HG03097 (cell line): ENCODE results near the gene CACNG5.

Source experiments
- ATAC-seq: cut with Tn5 transposase; IDR thresholded peaks from one replicate; pipeline ENCODE4 v1.9.1; 2021; ENCODE audit not compliant: unreplicated experiment, low FRiP score

Gene CACNG5

DNA sequence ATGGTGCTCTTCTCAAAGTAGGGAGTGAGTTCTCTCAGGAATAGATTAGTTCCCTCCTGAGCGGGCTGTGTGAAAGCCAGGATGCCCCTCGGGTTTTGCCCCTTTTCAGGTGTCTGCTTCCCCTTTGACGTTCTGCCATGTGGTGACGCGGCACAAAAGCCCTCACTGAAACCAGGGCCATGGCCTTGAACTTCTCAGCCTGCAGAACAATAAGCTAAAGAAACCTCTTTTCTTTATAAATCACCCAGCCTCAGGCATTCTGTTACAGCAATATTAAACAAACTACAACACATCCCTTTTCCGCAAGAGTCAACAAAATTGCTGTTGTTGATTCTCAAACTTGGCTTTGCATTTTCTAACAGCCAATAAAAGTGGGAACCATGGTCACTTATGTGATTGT is 15.5 kb upstream of the CACNG5 start:
- no peak for ATAC-seq

DNA sequence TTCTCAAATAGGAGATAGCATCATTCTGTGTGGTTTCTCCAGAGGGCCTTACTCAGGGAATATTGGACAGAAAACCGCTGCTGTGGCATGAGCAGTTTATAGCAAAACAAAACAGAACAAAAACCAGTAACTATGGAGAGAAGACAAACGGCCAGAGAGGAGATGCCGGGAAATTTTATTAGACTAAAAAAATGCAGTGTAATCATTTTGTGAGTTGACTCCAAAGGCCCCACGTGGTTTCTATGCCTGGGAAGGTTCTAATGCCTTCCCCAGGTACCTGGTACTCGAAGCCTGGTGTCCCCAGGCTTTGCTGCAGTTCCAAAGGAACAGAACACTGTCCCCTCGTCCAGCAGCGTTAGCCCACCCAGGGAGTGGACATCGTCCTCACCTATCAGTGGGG is 12.9 kb upstream of the CACNG5 start:
- no peak for ATAC-seq

DNA sequence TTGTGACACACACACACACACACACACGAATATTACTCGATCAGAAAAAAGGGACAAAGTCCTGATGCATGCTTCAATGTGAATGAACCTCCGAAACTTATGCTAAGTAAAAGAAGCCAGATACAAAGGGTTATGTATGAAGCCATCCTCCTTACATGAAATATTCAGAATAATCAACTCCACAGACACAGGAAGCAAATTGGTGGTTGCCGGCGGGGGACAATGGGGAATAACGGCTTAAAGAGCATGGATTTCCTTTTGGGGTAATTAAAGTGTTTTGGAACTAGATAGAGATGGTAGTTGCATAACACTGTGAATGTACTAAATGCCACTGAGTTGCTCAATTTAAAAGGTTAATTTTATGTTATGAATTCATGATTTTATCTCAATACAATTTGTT is 8.1 kb upstream of the CACNG5 start:
- no peak for ATAC-seq

DNA sequence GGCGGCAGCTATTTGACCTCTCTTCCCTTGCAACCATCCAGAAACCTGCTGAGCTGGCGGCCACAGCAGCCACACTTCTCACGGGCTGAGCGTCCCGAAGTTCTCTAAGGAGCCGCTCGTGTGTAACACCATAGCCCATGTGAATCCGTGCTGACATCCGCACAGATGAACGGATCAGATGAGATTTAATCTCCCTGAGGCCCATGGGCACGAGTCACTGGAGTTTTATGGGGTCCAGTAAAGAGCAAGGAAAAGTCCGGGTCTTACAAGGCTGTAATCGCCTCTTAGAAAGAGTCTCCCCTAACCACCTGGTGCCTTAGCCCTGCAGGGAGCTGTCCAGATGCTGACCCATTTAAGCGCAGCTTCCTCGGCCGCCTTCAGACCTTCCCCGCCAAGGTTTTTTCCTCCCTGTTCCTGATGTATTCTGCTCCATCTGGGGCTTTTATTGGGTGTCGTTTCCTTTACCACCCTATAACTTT is 5.5 kb upstream of the CACNG5 start:
- ATAC-seq: no peak

DNA sequence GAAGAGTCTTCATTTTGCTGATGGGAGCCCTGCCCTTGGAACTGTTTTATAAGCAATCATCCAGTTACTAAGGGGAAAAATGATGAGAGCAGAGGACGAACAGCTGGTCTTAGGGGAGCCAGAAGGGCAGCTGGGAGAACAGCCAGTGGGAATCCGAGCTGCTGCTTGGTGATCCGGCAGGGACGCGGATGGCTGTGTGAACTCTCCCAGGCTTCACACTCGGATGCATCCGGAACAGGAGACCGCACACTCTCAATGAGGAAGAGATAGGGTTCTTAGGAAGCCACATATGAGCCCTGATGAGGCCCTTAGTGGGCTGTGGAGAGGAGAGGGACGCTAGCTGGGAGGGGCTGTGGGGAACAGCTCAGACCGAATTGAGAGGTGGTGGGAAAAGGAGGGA is 5.0 kb upstream of the CACNG5 start:
- no peak for ATAC-seq

DNA sequence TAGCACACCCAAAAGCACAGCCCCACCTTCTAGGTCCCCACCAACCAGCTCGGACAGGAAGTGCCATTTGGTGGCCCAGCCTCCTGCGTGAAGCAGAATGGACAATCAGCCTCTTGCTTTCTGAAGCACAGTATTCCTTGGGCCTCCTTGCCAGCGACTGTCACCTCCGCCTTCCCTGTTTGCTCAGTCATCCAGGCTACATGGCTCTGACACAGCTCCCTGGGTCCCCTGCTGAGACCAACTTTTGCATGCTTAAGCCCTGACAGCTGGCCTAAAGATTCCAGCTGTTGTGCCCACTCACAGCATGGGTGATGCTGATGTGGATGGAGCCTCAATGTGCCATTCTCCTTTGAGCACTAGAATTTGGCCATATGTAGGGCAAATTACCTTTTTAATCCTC is 4.5 kb upstream of the CACNG5 start:
- no peak for ATAC-seq

DNA sequence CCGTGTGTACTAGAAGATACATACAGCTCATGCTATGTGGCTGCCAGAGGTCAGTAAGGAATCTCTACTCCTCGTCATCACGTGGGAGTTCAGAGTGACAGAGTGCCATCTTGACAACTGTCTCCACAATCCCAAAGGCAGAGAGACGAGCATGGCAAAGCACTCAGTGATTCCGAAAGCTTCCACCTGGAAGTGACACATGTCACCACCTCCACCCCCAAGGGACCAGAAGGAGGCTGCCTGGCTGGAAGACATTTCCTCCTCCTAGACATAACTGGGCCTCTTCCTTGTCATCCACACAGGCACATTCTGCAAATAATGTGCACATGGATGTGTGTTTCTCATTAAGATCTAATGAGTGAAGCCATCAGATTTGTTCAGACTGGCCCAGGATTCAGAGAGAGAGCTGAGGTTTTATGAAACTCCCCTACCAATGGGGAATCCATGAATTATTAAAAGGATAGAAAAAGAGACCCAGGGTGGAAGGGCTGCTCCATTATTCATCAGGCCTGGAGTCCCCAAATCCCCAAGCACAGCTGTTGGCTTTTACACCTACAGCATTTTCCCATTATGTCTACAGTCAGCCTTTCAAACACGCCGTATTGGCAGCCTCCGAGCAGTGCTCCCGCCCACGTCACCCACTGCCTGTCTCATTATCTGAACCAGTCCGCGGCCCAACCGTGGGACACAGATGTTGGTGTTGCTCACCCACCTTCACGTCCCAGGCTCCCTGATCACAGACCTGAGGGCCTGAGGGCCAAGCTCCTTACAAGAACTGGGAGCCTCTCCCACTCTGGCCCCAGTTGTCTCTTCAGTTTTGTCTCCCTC is 3.3 kb upstream of the CACNG5 start:
- no peak for ATAC-seq

DNA sequence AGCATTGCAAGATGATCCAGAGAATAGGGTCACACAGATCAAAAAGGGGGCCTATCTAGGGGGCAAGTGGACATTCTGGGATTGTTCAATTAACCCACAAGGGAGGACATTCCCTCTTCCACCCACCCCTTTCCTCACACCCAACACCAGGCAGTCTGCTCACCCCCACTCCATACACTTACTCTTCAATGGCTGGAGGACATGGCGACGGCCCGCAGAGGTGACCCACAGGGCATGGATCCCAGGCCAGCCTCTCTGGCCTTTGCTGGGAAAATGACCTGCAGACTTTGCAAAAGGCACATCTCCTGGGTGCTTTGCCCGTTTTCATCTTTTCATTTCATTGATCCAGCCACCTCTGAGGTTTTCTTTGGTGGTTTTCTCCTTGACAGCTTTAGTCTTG is 1.7 kb upstream of the CACNG5 start:
- ATAC-seq: no peak

DNA sequence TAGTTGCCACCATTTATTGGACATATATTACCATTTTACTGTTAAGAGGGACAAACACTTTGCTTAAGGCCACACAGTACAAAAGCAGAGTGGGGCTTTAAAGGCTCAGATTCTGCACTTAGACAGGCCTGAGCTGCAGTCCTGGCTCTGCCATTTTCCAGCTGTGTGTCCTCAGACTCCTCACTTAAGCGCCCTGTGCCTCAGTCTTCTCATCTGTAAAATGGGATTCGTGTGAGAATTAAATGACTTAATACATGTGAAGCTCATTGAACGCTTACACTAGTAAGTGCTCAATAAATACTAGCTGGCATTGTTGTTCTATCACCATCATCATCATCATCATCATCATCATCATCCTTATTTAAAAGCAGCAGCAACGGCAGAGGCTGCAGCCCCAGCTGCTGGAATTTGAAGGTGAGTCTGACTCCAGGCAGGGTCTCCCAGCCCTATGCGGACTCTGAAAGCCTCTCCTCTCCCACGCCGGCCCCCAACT is 445 bp upstream of the CACNG5 start:
- no peak for ATAC-seq

DNA sequence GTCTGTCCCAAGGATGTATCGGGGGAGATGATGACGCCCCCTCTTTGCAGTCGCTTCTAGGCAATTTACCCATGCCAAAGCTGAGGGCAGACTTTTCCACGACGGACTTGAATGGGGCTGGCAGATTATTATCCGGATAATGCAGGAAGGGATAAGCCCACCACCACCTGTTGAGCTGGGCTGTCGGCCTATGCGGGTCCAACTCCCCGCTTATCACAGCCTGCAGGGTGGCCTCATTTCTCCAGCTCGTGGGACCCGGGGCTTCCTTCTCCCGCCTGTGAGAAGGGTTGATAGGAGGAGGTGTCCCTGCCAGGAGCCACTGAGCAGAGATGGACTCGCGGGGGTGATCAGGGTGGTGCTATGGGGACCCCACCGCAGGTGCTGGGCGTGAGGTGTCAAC is 559 bp downstream of the CACNG5 start:
- ATAC-seq: no peak

DNA sequence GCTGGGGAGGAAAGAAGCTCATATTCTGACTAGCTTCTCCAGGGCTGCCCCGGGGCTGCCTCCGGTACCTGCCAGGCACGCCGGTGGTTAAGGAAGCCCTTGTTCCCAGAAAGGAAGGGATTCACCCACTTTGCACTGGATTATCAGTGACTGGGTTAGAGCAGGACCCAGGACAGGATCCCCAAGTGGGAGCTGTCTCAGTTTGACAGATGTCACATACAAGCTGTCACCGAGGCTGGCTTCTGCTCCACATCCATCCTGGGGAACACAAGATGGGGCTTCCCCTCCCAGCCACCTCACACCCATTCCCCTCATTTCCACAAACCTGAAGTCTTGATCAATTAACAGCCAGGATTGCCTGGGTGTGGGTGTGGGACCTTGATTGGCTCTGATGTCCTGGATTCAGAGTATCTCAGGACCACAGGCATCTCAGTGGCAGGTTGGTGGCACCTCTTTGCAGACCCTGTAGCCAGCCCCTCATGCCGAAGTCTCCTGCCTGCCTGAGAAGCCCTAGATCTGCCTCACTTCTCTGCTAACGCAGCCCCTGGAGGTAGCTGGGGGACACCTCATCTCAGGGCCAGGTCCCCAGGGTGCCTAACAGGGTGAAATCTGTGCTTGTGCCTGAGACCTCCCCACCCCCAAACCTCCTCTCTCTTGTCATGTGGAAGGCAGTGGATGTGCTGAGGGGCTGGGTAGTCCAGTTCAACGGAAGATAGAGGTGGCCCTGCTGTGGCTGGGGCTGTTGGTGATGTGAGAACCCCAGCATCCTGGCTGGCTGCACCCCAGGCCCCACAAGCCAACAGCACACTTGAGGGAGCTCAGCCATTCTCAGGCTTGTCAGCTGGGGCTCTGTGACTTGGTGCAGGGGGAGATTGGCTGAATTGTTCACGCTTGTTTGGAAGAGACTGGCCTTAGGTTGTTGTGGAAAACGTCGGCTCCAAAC is 1.4 kb downstream of the CACNG5 start:
- no peak for ATAC-seq

DNA sequence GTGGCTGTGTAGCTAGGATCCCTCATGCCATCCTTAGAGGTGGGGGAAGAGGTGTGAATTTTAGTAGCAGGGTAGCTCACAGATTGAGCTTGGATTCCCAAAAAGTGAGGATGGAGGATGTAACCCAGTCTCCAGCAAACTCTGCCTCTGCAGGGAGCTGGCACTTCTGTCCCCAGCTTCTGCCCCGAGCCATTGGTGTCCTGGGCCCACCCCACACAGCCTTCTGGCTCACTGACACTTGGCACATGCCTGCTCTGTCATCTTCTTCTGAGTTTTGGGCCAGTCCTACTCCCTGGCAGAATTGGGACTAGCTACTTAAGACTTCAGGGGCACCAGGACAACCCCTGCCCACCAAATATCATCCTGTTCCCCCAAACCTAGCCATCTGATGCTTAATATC is 2.3 kb downstream of the CACNG5 start:
- no peak for ATAC-seq

DNA sequence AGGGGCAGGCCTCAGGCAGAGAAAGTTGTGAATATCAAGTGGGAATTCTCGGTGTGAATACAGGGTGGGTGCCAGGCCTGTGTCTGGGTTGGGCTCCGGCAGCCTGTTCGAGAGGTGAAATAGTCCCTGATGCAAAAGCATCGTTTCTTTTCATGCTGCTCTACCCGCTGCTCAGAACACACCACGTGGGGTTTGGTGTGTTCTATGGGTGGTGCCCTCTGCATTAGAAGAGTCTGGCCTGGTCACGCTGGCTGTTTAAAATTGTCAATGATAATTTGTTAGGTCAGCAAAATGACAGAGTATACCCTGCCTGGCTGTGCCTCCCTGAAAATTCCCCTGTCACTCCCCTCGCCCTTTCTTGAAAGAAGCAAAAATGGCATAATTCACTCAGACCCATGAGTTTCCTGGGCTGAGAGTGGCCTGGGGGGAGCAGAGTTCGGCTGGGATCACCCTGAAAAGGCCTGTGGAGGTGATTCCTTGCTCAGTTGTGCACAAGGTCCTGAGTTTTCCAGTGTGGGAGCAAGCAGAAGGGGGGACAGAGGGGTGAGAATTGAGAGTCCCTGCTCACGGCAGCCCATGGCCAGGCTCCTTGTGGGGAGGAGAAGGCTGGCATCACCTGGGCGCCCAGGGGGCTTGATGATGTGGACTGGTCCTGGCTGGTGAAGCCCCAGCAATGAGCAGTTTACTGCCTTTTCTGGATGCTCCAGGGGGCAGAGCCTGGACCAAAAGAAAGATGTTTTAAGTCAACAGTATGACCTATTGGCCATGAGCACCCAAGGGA is 3.2 kb downstream of the CACNG5 start:
- no peak for ATAC-seq

DNA sequence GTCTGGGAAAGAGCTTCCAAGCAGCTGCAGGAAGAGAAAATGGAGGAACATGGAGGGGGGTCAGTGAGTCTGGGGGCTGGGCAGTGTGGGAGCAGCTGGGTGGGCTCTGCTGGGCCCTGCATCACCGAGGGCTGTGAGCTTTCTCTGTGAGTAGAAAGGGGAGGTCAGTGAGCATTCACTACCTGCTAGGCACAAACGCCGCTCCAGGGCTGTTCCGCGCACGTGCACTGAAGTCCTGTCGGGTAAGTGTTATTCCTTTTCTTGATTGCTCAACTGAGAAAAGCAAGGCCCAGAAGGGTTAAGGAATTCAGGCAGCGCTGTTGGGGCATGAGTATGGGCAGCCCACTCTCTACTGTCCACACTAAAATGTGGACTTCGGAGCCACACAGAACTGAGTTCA is 4.7 kb downstream of the CACNG5 start:
- ATAC-seq: no peak

DNA sequence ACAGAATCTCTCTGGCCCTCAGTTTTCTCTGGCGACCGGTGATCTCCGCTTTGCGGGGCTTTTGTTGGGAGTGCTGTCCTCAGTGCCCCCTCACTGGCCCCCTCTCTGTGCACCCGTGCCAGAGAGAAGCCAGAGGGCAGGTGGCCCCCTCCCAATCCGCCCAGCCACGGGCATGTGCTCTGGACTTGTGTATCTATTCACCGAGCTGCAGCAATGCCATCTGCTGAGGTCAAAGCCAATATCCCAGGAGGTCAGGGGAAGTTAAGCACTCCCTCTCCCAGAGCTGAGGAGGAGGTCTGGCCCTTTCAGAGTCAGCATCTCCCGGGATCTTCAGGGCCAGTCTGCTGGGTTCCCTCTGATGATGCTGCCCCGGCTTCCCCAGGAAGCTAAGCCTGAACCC is 5.1 kb downstream of the CACNG5 start:
- no peak for ATAC-seq

DNA sequence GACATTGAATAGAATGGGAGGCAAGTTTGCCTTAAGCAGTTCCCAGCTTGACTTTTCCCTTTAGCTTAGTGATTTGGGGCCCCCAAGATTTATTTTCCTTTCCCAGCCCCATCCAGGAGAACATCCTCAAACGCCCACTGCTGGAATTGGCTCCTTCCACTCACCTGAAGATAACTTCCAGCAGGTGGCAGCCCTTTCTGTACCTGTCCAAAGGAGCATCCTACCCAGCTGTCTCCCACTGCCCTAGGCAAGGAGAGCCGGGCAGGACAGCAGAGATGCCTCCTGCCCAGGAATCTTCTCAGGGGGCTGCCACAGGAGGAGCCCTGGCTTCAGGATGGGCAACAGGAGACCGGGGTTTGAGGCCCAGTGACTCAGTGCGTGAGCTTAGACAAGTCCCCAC is 6.4 kb downstream of the CACNG5 start:
- ATAC-seq: no peak

DNA sequence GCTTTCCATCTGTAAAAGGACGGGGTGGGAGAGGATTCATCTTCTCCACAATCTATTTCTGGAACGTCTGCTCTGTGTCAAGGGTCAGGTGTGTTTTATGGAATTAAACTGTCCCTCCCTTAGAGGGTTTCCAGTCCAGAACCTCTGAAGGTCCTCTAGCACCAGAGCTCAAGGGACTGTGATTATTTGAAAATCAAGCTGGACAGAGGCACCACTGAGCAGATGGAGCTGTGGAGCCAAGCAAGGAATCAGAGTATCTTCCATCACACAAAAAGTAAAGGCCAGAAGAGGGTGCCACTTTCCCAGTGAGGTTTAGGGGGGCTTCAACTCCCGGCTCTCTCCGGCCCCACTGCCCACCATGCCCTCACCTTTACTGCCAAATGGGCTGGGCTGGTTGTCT is 6.8 kb downstream of the CACNG5 start:
- no peak for ATAC-seq

DNA sequence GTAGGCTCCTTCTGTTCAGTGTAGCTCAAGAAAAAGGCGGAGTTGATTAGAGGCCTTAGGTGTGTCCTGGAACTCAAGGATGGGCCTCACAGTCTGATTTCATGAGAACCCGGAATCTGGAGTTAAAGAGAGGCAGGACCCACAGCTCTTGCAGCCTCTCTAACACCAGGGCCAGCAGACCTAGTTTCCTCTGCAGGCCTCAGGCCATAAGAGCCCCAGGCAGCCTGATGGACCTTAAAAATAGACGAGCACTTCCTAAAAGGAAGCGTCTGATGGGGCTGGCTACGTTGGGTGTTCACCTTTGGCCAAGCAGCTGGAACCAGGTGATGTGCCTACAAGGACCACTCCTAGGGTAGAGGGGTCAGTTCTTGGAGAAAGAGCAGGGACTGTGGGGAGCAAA is 7.6 kb downstream of the CACNG5 start:
- no peak for ATAC-seq

DNA sequence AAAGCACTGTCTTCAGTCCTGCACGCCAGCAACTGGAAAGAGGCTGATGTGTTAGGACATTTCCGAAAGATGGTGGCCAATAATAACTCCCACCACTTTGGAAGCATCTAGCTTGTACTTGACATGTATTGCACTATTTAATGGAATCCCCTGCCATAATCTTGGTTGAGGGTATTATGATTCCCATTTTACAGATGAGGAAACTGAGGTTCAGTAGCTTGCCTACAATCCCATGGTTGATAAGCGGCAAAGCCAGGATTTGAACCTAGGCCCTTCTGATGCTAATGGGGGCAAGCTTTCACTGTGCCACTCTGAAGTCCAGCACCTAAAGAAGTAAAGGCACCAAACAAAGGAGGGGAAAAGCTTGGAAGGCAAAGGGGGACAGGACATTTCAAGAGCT is 8.0 kb downstream of the CACNG5 start:
- no peak for ATAC-seq

DNA sequence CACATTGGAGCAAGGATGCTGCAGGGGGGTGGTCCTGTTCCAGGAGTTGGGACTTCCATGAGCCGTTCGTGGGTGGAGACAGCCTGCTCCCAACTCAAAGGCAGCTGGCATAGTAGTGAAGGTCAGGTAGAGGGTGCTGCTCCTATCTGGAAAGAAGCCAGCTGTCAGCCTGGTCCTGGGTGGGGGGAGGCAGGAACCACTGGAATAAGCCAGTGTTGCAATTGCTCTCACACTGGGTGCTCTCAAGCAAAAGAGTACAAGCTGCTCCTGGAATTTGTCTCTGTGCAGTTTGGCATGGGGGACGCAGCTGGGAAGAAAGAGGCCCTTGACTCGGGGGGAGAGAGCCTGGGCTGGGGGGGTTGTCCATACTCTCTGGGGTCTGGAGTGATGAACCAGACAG is 8.7 kb downstream of the CACNG5 start:
- no peak for ATAC-seq

DNA sequence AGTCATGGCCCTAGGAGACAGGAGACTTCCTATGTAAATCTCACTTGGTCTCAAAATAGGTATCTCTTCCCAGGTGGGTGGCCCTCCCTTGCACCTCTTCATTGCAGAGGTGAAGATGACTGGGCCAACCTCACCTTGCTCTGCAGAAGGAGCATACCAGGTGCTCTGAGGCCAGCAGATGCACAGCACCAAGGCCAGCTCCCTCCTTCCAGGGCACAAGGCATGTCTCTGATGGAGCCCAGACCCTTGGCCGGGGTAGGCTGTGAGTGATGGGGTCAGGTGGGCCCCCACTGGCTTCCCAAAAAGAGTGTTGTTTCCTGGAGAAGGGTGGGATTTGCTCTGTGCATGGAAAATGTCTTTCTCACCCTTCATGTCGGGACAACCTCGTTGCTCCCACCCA is 12.8 kb downstream of the CACNG5 start:
- ATAC-seq: no peak
